RWPE2 (cell line): Measurements from ENCODE around the gene YPEL2.

Source experiments
- ATAC-seq: fragments of 200-7000 bp; cut with Tn5 transposase; 3 replicates; pipeline ENCODE4 v1.9.1; 2021; ENCODE audit warnings: low read depth
- DNase-seq: peaks from one replicate; pipeline ENCODE4 v3.0.0-alpha.2; 2020; ENCODE audit warnings: low spot score
- H3K27ac ChIP-seq: fragments of 450-650 bp; 2 replicates; pipeline ENCODE4 v1.5.1; 2017; ENCODE audit warnings: mild to moderate bottlenecking; ENCODE audit not compliant: poor library complexity, severe bottlenecking
- H3K27me3 ChIP-seq: fragments of 250-450 bp; sonication (Bioruptor Pico); 2 replicates; pipeline ENCODE4 v1.5.1; 2021; ENCODE audit warnings: mild to moderate bottlenecking, moderate library complexity; ENCODE audit not compliant: insufficient read depth, poor library complexity, severe bottlenecking
- H3K36me3 ChIP-seq: fragments of 250-450 bp; sonication (Bioruptor Pico); 2 replicates; pipeline ENCODE4 v1.5.1; 2020; ENCODE audit warnings: low read depth, mild to moderate bottlenecking, moderate library complexity
- H3K4me1 ChIP-seq: fragments of 250-450 bp; sonication (Bioruptor Pico); 2 replicates; pipeline ENCODE4 v1.5.1; 2021; ENCODE audit warnings: mild to moderate bottlenecking, moderate library complexity; ENCODE audit not compliant: insufficient read depth, poor library complexity, severe bottlenecking
- H3K4me3 ChIP-seq: fragments of 250-450 bp; sonication (Bioruptor Pico); 2 replicates; pipeline ENCODE4 v1.5.1; 2021; ENCODE audit warnings: mild to moderate bottlenecking, moderate library complexity; ENCODE audit not compliant: severe bottlenecking
- H3K9me3 ChIP-seq: fragments of 250-450 bp; sonication (Bioruptor Pico); 2 replicates; pipeline ENCODE4 v1.5.1; 2021; ENCODE audit warnings: mild to moderate bottlenecking, moderate library complexity; ENCODE audit not compliant: severe bottlenecking
- CTCF ChIP-seq: fragments of 450-650 bp; IDR thresholded peaks from one replicate; pipeline ENCODE4 v1.5.1; 2017; ENCODE audit warnings: mild to moderate bottlenecking, moderate library complexity; ENCODE audit not compliant: poor library complexity, severe bottlenecking

The YPEL2 gene

GRCh38 chr17:59396134-59396826 is 64.8 kb downstream of the YPEL2 start:
- no peak overlapping the region for H3K4me3 ChIP-seq
- H3K27ac ChIP-seq, result no peak overlapping the region
- H3K4me1 ChIP-seq, result no peaks in the 10 kb centered on the region
- no peaks in the 10 kb centered on the region for H3K27me3 ChIP-seq
- ATAC-seq, result no peak
- no peaks in the 10 kb centered on the region for H3K9me3 ChIP-seq
- TF ChIP-seq CTCF, result no peak
- no peak for DNase-seq
- no peaks in the 10 kb centered on the region for H3K36me3 ChIP-seq

GRCh38 chr17:59397316-59398073 is 66.0 kb downstream of the YPEL2 start:
- H3K36me3 ChIP-seq, result no peaks in the 10 kb centered on the region
- H3K27me3 ChIP-seq, result no peaks in the 10 kb centered on the region
- DNase-seq (no peak), ATAC-seq (no peak)
- H3K9me3 ChIP-seq, result no peaks in the 10 kb centered on the region
- no peaks in the 10 kb centered on the region for H3K4me1 ChIP-seq
- no peak overlapping the region for H3K4me3 ChIP-seq
- no peak for TF ChIP-seq CTCF
- H3K27ac ChIP-seq, result no peak overlapping the region

- Histone ChIP-seq H3K36me3 (no peaks in the 10 kb centered on the region), H3K4me1 (no peaks in the 10 kb centered on the region), H3K27ac (no peak overlapping the region), H3K9me3 (no peaks in the 10 kb centered on the region), H3K4me3 (no peak overlapping the region), H3K27me3 (no peaks in the 10 kb centered on the region)
- TF ChIP-seq CTCF, result no peak
- no peak for ATAC-seq
- DNase-seq, result no peak
Observed at GRCh38 chr17:59399914-59400313, 68.5 kb downstream of the YPEL2 start.

GRCh38 chr17:59400858-59401257 is 69.4 kb downstream of the YPEL2 start:
- H3K9me3 ChIP-seq, result no peaks in the 10 kb centered on the region
- ATAC-seq (no peak), DNase-seq (no peak)
- no peaks in the 10 kb centered on the region for H3K36me3 ChIP-seq
- no peak for TF ChIP-seq CTCF
- H3K4me1 ChIP-seq, result no peaks in the 10 kb centered on the region
- no peak overlapping the region for H3K4me3 ChIP-seq
- no peak overlapping the region for H3K27ac ChIP-seq
- no peaks in the 10 kb centered on the region for H3K27me3 ChIP-seq

GRCh38 chr17:59401274-59401673 is 69.8 kb downstream of the YPEL2 start:
- DNase-seq (no peak), ATAC-seq (no peak)
- TF ChIP-seq CTCF, result no peak
- Histone ChIP-seq H3K9me3 (no peaks in the 10 kb centered on the region), H3K4me3 (no peak overlapping the region), H3K36me3 (no peaks in the 10 kb centered on the region), H3K27me3 (no peaks in the 10 kb centered on the region), H3K27ac (no peak overlapping the region), H3K4me1 (no peaks in the 10 kb centered on the region)
